ENCODE results near the gene AARSD1.

Gene AARSD1

GRCh38 chr17:42944211-42944610 is 20.0 kb downstream of the AARSD1 start:
- H3K27ac ChIP-seq, result no peak overlapping the region
- no peak for TF ChIP-seq CTCF (conservative IDR thresholded peaks at IDR 0.05; ENCODE audit: low read depth, low read length)
- no peak overlapping the region for H3K4me3 ChIP-seq (IDR thresholded peaks at IDR 0.05; ENCODE audit: insufficient read depth, low read depth, low read length)
- no peak overlapping the region for H2AFZ ChIP-seq (ENCODE audit: low read depth)
- no peaks in the 10 kb centered on the region for H3K4me1 ChIP-seq (ENCODE audit: low read depth, poor library complexity, severe bottlenecking)
- H4K20me1 ChIP-seq (ENCODE audit: insufficient read depth), result no peaks in the 10 kb centered on the region
- no peaks in the 10 kb centered on the region for H3K79me2 ChIP-seq (ENCODE audit: insufficient read depth, low read depth)
- H3K4me2 ChIP-seq, result no peak overlapping the region
- H3K36me3 ChIP-seq (ENCODE audit: insufficient read depth), result peaks cover 3% of the 10 kb centered on the region; the same call in 1 of the 2 replicates
- H3K9ac ChIP-seq, result no peak overlapping the region
- H3K27me3 ChIP-seq (ENCODE audit: insufficient read depth, low read depth), result no peaks in the 10 kb centered on the region

GRCh38 chr17:42937712-42938596 is 26.3 kb downstream of the AARSD1 start:
- no peak overlapping the region for H2AFZ ChIP-seq (ENCODE audit: low read depth)
- no peak overlapping the region for H3K4me2 ChIP-seq
- TF ChIP-seq CTCF (conservative IDR thresholded peaks at IDR 0.05; ENCODE audit: low read depth, low read length), result peak; percentile 65
- no peak overlapping the region for H3K9ac ChIP-seq
- no peaks in the 10 kb centered on the region for H3K4me1 ChIP-seq (ENCODE audit: low read depth, poor library complexity, severe bottlenecking)
- no peak overlapping the region for H3K27ac ChIP-seq
- H3K36me3 ChIP-seq (ENCODE audit: insufficient read depth), result no peaks in the 10 kb centered on the region
- no peak overlapping the region for H3K4me3 ChIP-seq (IDR thresholded peaks at IDR 0.05; ENCODE audit: insufficient read depth, low read depth, low read length)
- no peaks in the 10 kb centered on the region for H4K20me1 ChIP-seq (ENCODE audit: insufficient read depth)
- no peaks in the 10 kb centered on the region for H3K27me3 ChIP-seq (ENCODE audit: insufficient read depth, low read depth)
- H3K79me2 ChIP-seq (ENCODE audit: insufficient read depth, low read depth), result no peaks in the 10 kb centered on the region

DNA sequence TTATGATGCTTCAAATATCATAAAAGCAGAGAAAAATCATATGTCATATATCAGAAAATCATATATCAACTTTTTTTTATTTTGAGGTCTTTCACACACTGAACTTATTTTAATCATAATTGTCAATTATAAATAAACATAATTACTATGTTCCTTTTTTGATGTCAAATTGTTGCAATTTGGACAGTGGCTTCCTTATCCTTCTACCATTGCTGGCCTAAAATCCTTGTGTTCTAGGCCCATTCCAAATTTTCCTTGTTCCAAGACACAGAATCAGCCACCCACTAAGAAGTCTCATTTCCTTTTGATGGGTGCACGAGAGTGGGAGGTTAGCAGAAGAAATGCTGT is 34.8 kb downstream of the AARSD1 start:
- H3K27ac ChIP-seq, result no peak overlapping the region; the same call in 1 of the 2 replicates
- no peak overlapping the region for H3K4me3 ChIP-seq (IDR thresholded peaks at IDR 0.05; ENCODE audit: insufficient read depth, low read depth, low read length)
- no peaks in the 10 kb centered on the region for H4K20me1 ChIP-seq (ENCODE audit: insufficient read depth)
- H2AFZ ChIP-seq (ENCODE audit: low read depth), result no peak overlapping the region
- no peak overlapping the region for H3K4me2 ChIP-seq
- H3K9ac ChIP-seq, result no peak overlapping the region
- TF ChIP-seq CTCF (conservative IDR thresholded peaks at IDR 0.05; ENCODE audit: low read depth, low read length), result peak; percentile 25
- H3K4me1 ChIP-seq (ENCODE audit: low read depth, poor library complexity, severe bottlenecking), result peaks cover 26% of the 10 kb centered on the region
- no peaks in the 10 kb centered on the region for H3K36me3 ChIP-seq (ENCODE audit: insufficient read depth)
- H3K27me3 ChIP-seq (ENCODE audit: insufficient read depth, low read depth), result no peaks in the 10 kb centered on the region
- no peaks in the 10 kb centered on the region for H3K79me2 ChIP-seq (ENCODE audit: insufficient read depth, low read depth)

GRCh38 chr17:42928714-42929496 is 35.3 kb downstream of the AARSD1 start:
- peaks cover 26% of the 10 kb centered on the region for H3K4me1 ChIP-seq (ENCODE audit: low read depth, poor library complexity, severe bottlenecking)
- H3K27me3 ChIP-seq (ENCODE audit: insufficient read depth, low read depth), result no peaks in the 10 kb centered on the region
- H4K20me1 ChIP-seq (ENCODE audit: insufficient read depth), result no peaks in the 10 kb centered on the region
- H3K4me2 ChIP-seq, result peak overlapping the region; percentile 50
- H3K79me2 ChIP-seq (ENCODE audit: insufficient read depth, low read depth), result no peaks in the 10 kb centered on the region
- H3K9ac ChIP-seq, result peak overlapping the region; percentile 30; the same call in 1 of the 2 replicates
- H3K4me3 ChIP-seq (IDR thresholded peaks at IDR 0.05; ENCODE audit: insufficient read depth, low read depth, low read length), result no peak overlapping the region
- peak overlapping the region; percentile 62 for H3K27ac ChIP-seq
- TF ChIP-seq CTCF (conservative IDR thresholded peaks at IDR 0.05; ENCODE audit: low read depth, low read length), result peak; percentile 82
- H3K36me3 ChIP-seq (ENCODE audit: insufficient read depth), result no peaks in the 10 kb centered on the region
- H2AFZ ChIP-seq (ENCODE audit: low read depth), result peak overlapping the region; percentile 64; the same call in 1 of the 2 replicates
